Measurements from ENCODE around the gene DYNC2LI1.

DNA sequence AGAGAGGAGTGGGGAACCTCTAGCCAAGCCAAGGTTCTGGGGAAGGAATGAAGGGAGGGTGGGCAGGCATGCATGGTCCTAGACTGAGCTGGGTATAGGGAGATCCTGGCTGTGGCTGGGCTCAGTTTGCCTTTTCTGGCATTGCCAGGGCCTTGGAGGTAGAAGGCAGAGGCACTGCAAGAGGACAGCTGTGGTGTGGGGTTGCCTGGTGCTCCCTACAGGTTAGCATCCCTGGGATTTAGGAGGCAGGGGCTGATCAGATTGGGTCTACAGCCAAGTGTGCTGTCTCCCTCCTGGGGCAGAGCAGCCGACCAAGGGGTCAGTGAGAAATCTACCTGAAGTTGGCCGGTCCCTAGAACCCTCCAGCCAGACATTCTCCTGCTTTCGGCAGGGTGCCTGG is 80.8 kb downstream of the DYNC2LI1 start:
- TF ChIP-seq, protein P1, sequence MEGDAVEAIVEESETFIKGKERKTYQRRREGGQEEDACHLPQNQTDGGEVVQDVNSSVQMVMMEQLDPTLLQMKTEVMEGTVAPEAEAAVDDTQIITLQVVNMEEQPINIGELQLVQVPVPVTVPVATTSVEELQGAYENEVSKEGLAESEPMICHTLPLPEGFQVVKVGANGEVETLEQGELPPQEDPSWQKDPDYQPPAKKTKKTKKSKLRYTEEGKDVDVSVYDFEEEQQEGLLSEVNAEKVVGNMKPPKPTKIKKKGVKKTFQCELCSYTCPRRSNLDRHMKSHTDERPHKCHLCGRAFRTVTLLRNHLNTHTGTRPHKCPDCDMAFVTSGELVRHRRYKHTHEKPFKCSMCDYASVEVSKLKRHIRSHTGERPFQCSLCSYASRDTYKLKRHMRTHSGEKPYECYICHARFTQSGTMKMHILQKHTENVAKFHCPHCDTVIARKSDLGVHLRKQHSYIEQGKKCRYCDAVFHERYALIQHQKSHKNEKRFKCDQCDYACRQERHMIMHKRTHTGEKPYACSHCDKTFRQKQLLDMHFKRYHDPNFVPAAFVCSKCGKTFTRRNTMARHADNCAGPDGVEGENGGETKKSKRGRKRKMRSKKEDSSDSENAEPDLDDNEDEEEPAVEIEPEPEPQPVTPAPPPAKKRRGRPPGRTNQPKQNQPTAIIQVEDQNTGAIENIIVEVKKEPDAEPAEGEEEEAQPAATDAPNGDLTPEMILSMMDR (conservative IDR thresholded peaks at IDR 0.05; ENCODE audit: low read length): no peak
- TF ChIP-seq EZH2phosphoT487 (IDR thresholded peaks at IDR 0.05; ENCODE audit: borderline replicate concordance): no peak
